Putamen (tissue), 1 donor: Measurements from ENCODE around the gene GGT5.
"Not testable (repeated sequence)": the region's sequence is repeated elsewhere in the genome, so short reads cannot be mapped to it uniquely, and the experiment has no call there.

ENCODE experiments used
- DNase-seq: peaks from one replicate; pipeline ENCODE4 v3.0.0-alpha.2; 2016; ENCODE audit warnings: low spot score

Gene GGT5

DNA sequence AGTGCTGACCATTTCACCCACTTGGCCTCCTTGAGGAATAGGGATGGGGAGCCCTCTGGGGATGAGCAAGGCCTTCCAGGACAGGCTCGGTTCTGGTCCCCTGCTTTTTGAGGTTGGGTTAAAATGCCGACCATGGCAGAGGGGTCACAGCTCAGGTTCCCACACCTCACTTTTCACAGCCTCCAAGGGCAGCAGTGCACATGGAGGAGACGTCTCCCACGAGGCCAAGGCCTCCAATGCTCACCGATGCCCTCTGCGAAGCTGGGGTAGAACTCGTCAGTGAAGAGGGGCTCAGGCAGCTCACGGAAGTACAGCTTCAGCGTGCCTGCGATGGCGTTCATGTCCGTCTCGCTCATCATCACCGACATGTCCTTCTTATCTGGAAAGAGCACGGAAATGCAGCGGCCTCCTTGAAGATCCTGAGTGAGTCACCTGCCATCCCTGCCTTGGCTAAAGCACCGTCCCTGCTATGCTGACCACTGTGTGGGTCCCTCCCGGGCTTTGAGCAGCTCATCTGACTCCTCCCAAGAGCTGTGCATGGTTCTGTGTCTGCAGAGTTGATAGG, 17.4 kb upstream of the GGT5 start:
- DNase-seq = not testable (repeated sequence)

DNA sequence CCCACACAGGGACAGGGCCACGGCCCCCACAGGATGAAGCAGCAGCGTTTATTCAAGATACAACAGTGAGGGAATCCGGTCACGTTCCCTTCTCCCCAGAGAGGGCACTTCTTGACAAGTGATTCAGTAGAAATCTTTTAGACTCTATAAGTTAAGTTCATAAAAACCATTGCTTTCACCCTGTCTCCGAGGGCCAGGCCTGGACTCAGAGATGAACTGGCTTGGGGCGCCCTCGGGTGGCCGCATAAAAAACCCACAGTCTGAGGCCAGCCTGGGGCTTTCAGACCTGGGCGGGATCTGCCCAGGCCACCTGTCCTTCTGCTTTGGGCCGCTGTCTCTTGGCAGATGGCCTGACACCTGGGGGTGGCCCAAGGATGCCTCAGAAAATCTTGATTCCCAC, 14.6 kb upstream of the GGT5 start:
- not testable (repeated sequence) for DNase-seq

DNA sequence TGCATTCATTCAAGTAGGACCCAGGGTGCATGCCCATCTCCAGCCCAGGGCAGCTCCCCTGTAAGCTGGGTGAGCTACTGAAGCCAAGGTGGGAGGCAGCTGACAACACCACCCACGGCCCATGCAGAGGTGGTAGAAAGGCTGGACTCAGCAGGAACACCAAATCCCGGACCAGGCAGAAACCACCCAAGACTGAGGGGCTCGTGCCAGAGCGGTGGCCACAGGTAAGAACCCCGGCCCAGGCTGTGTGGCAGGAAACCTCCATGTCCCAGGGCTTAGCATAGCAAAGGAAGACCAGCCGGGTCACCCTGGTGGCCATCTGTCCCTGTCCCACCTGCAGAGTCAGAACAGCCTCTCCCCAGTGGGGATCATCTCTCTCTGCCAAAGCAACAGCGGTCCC, 11.9 kb upstream of the GGT5 start:
- not testable (repeated sequence) for DNase-seq

- DNase-seq = not testable (repeated sequence)
Observed at GRCh38 chr22:24256136-24256535, 11.3 kb upstream of the GGT5 start.

DNA sequence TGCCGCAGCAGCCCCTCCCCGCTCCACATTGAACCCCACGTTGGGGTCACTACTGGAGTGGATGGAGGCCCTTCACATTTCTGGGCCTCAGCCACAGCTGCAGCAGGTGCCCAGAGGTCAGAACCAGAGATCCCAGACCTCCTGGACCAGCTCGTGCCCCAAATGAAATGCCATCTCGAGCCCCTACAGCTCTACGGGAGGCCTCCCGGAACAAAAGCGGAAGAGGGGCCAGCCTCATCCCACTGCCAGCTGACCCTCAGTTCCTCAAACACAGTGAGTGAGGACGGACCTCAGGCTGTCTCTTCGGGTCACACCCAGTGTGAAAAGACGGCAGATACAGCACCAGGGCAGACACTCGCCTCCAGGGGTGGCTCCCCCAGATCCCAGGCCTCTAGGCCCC, 8.2 kb upstream of the GGT5 start:
- DNase-seq = not testable (repeated sequence)

- DNase-seq = not testable (repeated sequence)
Observed at GRCh38 chr22:24251286-24251685, 6.4 kb upstream of the GGT5 start.

GRCh38 chr22:24249413-24249812, 4.5 kb upstream of the GGT5 start:
- not testable (repeated sequence) for DNase-seq

DNA sequence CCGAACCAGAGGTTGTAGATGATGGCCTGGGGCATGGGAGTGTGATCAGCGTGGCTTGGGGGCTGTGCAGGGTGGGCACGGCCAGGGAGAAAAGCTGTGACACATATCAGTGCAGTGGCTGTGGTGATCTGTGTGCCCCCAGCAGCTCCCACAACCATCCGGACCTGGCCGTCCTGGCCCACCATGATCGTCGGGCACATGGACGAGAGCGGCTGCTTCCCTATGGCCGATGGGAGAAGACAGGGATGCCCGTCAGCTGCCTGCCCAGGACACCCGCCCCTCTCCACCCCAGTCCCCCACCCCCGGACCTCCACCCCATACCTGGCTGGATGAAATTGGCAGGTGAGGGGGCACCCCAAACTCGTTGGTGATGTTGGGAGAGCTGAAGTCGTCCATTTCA, 3.7 kb upstream of the GGT5 start:
- not testable (repeated sequence) for DNase-seq

GRCh38 chr22:24247564-24248344, 2.9 kb upstream of the GGT5 start:
- DNase-seq = peak; percentile 60

- DNase-seq = peak; percentile 10
Observed at GRCh38 chr22:24247011-24247507, 2.2 kb upstream of the GGT5 start.

DNA sequence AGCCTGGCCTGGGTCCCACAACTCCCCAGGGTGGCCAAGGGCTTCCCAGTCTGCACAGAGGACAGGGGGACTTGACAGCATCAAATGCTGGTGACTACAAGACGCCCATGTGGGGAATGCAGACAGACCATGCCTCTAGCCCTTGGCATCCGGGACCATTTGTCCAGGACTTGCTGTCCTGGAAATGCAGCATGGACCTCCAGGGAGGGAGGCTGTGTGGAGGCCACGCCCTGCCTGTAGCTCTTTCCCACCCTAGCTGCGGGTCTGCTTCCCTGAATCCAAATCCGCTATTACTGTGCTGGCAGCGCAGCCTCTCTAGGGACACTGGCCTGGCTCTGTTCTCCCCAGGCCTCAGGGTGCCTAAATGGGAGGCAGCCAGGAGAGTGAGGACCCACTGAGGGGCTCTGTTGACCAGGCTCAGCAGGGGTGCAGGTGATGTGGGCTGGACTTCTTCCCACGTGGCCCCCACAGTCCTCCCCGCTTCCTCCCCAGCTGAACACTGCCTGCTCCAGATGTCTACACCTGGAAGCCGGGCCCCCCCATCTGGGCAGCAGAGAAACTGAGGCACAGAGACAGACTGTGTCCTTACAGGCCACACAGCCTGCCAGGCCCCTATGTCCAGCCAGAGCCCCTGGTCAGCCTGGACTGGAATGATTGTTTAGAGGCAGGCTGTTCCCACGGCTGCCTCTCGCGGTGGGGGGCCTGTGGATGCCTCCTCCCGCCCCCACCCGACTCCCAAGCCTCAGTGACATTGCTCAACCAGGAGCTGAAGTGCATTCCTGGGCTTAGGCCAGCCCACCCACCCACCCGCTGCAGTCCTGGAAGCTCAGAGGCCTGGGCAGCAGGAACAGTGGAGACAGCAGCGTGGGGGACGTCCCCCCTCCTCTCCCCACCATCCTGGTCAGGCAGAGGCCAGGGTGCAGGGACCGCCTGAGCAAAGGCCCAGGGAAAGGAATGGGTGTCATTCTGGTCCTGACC, 991 bp upstream of the GGT5 start:
- not testable (repeated sequence) for DNase-seq

DNA sequence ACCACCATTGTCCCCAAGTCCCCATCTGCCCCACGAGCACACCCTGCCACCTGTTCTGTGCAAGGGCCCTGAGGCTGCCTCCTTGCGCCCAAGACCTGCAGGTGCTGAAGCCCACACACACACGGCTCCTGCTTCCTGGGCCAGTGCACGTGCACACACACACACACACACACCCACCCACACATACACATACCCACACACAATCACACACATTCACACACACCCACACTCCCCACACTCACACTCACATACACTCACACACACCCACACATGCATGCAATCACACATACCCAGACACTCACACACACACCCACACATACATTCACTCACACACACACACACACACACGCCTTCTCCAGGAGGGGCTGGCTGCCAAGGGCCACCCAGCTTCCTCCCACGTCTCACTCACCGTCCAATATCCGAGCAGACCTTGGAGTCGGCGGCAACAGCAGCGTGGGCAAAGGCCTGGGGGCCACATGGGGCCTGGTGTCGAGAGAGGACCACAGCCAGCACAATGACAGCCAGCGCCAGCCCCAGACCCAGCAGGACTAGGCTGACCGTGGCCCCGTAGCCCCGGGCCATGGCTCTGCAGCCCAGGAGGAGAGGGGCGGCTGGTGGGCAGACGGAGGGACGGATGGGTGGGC, 616 bp downstream of the GGT5 start:
- no peak for DNase-seq

DNA sequence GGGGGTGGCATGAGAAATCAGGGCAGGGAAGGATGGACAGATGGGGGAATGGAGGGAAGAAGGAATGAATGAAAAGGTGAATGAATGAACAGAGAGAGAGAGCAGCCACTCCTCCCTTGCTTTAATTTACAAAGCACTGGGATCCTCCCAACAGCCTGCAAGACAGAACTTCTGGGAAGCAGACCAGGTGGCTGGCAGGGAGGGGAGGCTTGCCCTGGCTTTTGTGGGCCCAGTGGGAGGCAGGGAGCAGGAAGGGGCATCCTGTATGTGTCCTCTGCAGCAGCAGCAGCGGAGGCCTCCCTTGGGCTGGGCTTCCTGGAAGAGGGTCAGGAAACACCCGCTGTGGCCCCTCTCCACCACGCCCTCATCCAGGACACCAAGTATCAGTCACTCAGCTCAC, 1.5 kb downstream of the GGT5 start:
- DNase-seq = not testable (repeated sequence)

GRCh38 chr22:24240985-24241692, 3.7 kb downstream of the GGT5 start:
- not testable (repeated sequence) for DNase-seq

DNA sequence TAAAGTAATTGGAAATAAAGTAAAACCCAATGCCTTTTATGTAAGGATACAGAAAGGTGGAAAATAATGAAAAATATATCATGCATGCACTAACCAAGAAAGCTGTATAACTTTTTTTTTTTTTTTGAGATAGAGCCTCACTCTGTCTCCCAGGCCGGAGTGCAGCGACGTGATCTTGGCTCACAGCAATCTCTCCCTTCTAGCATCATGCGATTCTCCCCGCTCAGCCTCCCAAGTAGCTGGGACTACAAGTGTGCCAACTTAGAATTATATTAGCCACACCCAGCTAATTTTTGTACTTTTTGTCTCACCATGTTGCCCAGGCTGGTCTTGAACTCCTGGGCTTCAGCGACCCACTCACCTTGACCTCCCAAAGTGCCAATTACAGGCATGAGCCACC, 4.5 kb downstream of the GGT5 start:
- DNase-seq = no peak

- DNase-seq = not testable (repeated sequence)
Observed at GRCh38 chr22:24238101-24238694, 6.7 kb downstream of the GGT5 start.

GRCh38 chr22:24236656-24237055, 8.2 kb downstream of the GGT5 start:
- DNase-seq = no peak

- DNase-seq = no peak
Observed at GRCh38 chr22:24235315-24235714, 9.6 kb downstream of the GGT5 start.

- no peak for DNase-seq
Observed at GRCh38 chr22:24233816-24234215, 11.1 kb downstream of the GGT5 start.

DNA sequence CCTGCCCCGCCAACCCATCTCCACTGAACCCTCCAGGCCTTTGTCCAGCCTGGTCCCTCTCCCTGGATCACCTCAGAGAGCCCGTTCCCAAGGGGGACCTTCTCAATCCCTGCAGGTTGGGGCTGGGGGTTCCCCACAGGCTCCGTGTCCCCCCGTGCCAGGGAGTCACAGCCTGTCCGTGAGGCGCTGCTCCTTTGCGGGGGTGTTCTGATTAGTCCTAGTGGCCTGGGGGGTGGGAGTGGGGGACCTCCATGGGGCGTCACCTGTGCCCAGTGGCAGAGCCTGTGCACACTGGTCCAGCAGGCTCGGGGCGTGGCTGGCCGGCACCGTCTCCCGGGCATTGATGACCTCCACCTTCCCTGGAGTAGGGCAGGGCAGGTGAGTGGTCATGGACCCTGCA, 11.6 kb downstream of the GGT5 start:
- no peak for DNase-seq

GRCh38 chr22:24232725-24233124, 12.2 kb downstream of the GGT5 start:
- no peak for DNase-seq
